Activated naive CD8-positive, alpha-beta T cell treated with anti-CD3 and anti-CD28 coated beads, Interleukin-2, amount 10 ng/mL, durations not matched to agents 7 days and 5 days (primary cell): Measurements from ENCODE around the gene MCAT. TPM values are rescaled to one million over a fixed set of nuclear protein-coding genes. Genes with fewer than 3 reads are reported as not detected.

Source experiments
- ATAC-seq: fragments of 150-1000 bp; cut with Tn5 transposase; one replicate; pipeline ENCODE4 v1.10.0; 2021; ENCODE audit warnings: low read depth, moderate library complexity
- POLR2A ChIA-PET: fragments of 350-600 bp; sonication (Branson Sonifier 250); formaldehyde crosslinking; loops from one replicate; lab custom pipeline; 2021; ENCODE audit warnings: antibody characterized with exemption; lab: Charles Lee
- DNase-seq: peaks from one replicate; pipeline ENCODE4 v3.0.0; 2021
- H3K27ac Mint-ChIP-seq: one replicate; pipeline ENCODE4 v1.8.0; 2022; ENCODE audit warnings: mild to moderate bottlenecking, mixed read lengths
- H3K27me3 Mint-ChIP-seq: one replicate; pipeline ENCODE4 v1.8.0; 2022; ENCODE audit warnings: mild to moderate bottlenecking, moderate library complexity, mixed read lengths
- H3K36me3 Mint-ChIP-seq: one replicate; pipeline ENCODE4 v1.8.0; 2021; ENCODE audit warnings: mild to moderate bottlenecking, mixed read lengths
- H3K4me1 Mint-ChIP-seq: one replicate; pipeline ENCODE4 v1.8.0; 2021; ENCODE audit warnings: mixed read lengths
- H3K4me3 Mint-ChIP-seq: one replicate; pipeline ENCODE4 v1.8.0; 2022; ENCODE audit warnings: mild to moderate bottlenecking, moderate library complexity, mixed read lengths
- H3K9me3 Mint-ChIP-seq: one replicate; pipeline ENCODE4 v1.8.0; 2021; ENCODE audit warnings: mixed read lengths
- total RNA-seq, 2 experiments: library from RNA; stranded (reverse); gene quantifications; one replicate each; pipeline ENCODE4 v1.2.3, GENCODE V29; 2021

MCAT gene
- total RNA-seq, 2 experiments from 2014 or later, result 8.1 to 9.5 TPM

- no peaks in the 10 kb centered on the region for H3K36me3 Mint-ChIP-seq
- H3K27me3 Mint-ChIP-seq, result no peaks in the 10 kb centered on the region
- no peak overlapping the region for H3K4me3 Mint-ChIP-seq
Measured at GRCh38 chr22:43167001-43167589, 23.9 kb upstream of the MCAT start.

DNA sequence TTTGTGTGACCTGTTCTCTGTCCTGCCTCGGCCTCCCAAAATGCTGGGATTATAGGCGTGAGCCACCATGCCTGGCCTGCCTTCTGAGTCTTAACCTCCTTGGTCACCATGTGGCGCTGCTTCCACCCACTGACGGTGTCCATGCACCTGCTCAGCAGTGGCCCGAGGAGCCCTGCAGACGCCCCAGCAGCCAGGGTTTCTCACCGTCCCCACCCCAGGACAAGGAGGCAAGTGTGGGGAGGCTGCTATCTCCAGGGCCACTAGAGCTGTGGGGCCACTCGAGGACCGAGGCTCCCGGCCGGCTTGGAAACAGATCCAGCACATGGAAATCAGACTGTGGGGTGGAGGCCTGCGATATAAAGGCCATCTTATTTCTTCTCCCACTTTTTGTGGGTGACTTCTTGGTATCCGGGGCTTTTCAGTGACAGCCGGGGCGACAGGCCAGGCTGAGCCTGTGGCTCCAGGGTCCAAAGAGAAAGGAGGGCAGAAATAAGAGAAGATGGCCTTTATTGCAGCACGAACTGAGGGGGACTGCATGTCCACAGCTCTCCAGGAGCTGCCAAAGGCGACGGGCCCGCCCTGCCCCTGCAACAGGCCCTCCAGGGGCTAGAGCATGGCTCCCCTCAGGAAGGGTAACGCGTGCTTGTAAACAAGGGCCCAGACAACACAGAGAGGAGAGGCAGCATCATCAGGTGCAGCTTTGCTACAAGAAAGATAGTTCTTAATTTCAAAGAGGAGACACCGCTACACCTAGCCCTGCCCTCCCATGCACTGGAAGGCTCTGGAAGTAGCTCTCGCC is 23.1 kb upstream of the MCAT start:
- Mint-ChIP-seq H3K36me3 (no peaks in the 10 kb centered on the region), H3K4me1 (peaks cover 6% of the 10 kb centered on the region), H3K27me3 (no peaks in the 10 kb centered on the region), H3K9me3 (no peaks in the 10 kb centered on the region), H3K27ac (no peak overlapping the region), H3K4me3 (no peak overlapping the region)
- ATAC-seq (no peak), DNase-seq (no peak)
- POLR2A ChIA-PET, result no interaction called here

More at GRCh38 chr22:43167001-43167589, 23.9 kb upstream of the MCAT start:
- POLR2A ChIA-PET, result no interaction called here
- DNase-seq (no peak), ATAC-seq (no peak)
- Mint-ChIP-seq H3K9me3 (no peaks in the 10 kb centered on the region), H3K27ac (no peak overlapping the region), H3K4me1 (peaks cover 7% of the 10 kb centered on the region)

DNA sequence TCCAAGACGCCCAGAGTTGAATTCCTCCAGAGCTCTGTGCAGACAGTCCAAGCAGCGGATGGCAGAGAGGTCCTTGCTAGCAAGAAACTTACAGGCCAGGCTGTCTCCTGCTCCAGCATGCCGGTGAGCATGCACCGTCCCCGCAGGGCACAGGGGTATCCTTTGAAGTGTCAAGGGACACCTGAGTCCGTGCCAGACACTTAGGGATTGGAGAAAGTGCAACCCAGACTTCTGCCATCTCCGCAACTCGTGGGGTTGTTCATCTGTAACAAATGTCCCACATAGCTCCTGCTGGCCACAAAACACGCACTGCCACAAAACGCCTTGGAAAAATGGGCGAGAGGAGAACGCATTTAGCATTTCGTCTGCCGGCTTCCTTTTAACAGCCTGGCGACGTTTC is 21.4 kb upstream of the MCAT start:
- Mint-ChIP-seq H3K27me3 (no peaks in the 10 kb centered on the region), H3K4me3 (no peak overlapping the region), H3K9me3 (no peaks in the 10 kb centered on the region), H3K27ac (no peak overlapping the region), H3K4me1 (peaks cover 2% of the 10 kb centered on the region), H3K36me3 (no peaks in the 10 kb centered on the region)
- POLR2A ChIA-PET, result no interaction called here
- no peak for DNase-seq
- no peak for ATAC-seq

GRCh38 chr22:43163241-43163795 is 20.1 kb upstream of the MCAT start:
- H3K27ac Mint-ChIP-seq, result no peak overlapping the region
- H3K9me3 Mint-ChIP-seq, result no peaks in the 10 kb centered on the region
- H3K36me3 Mint-ChIP-seq, result no peaks in the 10 kb centered on the region
- DNase-seq (no peak), ATAC-seq (no peak)
- no peak overlapping the region for H3K4me3 Mint-ChIP-seq
- H3K4me1 Mint-ChIP-seq, result peaks cover 2% of the 10 kb centered on the region
- POLR2A ChIA-PET, result no interaction called here
- no peaks in the 10 kb centered on the region for H3K27me3 Mint-ChIP-seq

DNA sequence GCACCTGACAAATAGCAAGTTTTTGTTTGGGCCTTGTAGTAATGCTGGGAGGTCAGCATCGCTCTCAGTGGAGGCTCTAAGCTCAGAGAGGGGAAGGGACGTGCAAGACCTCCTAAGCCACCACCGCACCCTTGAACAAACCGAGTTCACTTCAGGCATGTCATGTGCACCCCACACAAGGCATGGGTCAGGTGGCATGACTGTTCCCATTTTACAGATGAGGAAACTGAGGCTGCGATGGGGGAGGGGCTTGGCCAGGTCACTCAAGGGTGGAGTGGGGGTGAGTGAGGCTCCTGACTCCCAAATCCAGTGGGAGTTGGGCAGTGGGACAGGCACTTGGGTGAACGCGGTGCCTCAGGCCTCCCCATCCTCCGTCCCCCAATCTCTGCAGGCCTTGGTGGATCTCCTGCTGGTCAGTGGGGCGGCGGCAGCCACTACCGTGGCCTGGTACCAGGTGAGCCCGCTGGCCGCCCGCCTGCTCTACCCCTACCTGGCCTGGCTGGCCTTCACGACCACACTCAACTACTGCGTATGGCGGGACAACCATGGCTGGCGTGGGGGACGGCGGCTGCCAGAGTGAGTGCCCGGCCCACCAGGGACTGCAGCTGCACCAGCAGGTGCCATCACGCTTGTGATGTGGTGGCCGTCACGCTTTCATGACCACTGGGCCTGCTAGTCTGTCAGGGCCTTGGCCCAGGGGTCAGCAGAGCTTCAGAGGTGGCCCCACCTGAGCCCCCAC is 19.4 kb upstream of the MCAT start:
- DNase-seq, result no peak
- no peak overlapping the region for H3K27ac Mint-ChIP-seq

DNA sequence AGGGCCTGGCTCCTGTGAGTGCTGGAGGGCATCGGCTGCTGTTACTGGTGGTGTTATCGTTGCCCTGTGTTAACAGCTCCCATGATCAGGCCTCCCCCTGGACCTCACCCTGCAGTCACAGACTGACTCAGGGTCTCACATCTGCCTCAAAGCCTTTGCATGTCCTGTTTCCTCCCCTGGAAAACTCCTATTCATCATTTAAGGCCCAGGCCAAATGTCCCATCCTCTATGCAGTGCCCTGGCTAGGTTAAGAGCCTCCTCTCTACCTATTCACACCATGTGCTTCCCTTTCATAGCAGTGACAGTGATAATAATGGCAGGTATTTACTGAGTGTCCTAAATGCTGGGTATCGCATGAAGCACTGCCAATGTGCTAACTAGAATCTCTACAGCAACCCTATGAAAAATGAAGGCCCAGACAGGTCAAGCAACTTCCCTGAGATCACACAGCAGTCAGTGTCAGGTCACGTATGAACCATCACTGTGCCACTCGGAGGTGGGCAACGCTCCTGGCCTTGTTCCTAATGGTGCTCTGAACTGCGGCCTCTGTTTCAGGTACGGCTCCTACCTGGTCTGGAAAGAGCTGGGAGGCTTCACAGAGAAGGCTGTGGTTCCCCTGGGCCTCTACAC is 17.4 kb upstream of the MCAT start:
- H3K4me3 Mint-ChIP-seq, result no peak overlapping the region
- H3K27me3 Mint-ChIP-seq, result no peaks in the 10 kb centered on the region
- H3K27ac Mint-ChIP-seq, result no peak overlapping the region
- DNase-seq, result no peak
- POLR2A ChIA-PET, result no interaction called here
- H3K9me3 Mint-ChIP-seq, result no peaks in the 10 kb centered on the region
- H3K36me3 Mint-ChIP-seq, result no peaks in the 10 kb centered on the region
- ATAC-seq, result no peak
- peaks cover 2% of the 10 kb centered on the region for H3K4me1 Mint-ChIP-seq

More for the DNA sequence above, 19.4 kb upstream of the MCAT start:
- no peaks in the 10 kb centered on the region for H3K27me3 Mint-ChIP-seq
- H3K9me3 Mint-ChIP-seq, result no peaks in the 10 kb centered on the region
- H3K36me3 Mint-ChIP-seq, result no peaks in the 10 kb centered on the region
- no peak for ATAC-seq
- no peak overlapping the region for H3K4me3 Mint-ChIP-seq
- POLR2A ChIA-PET, result no interaction called here
- peaks cover 2% of the 10 kb centered on the region for H3K4me1 Mint-ChIP-seq

- no peak for ATAC-seq
- H3K9me3 Mint-ChIP-seq, result no peaks in the 10 kb centered on the region
Measured at GRCh38 chr22:43159484-43160178, 16.4 kb upstream of the MCAT start.

GRCh38 chr22:43158778-43159483 is 15.7 kb upstream of the MCAT start:
- DNase-seq (no peak), ATAC-seq (no peak)
- peaks cover under 1% of the 10 kb centered on the region for H3K4me1 Mint-ChIP-seq
- H3K27me3 Mint-ChIP-seq, result no peaks in the 10 kb centered on the region
- H3K9me3 Mint-ChIP-seq, result no peaks in the 10 kb centered on the region
- no peaks in the 10 kb centered on the region for H3K36me3 Mint-ChIP-seq
- POLR2A ChIA-PET, result interaction anchor here (0.6 kb wide), 1 partner anchor 9 kb away, joined by 3 read pairs; no protein-coding TSS in a partner anchor
- H3K4me3 Mint-ChIP-seq, result no peak overlapping the region
- no peak overlapping the region for H3K27ac Mint-ChIP-seq

More at GRCh38 chr22:43159484-43160178, 16.4 kb upstream of the MCAT start:
- Mint-ChIP-seq H3K4me1 (peaks cover 2% of the 10 kb centered on the region), H3K36me3 (no peaks in the 10 kb centered on the region), H3K4me3 (no peak overlapping the region), H3K27ac (no peak overlapping the region), H3K27me3 (no peaks in the 10 kb centered on the region)
- POLR2A ChIA-PET, result no interaction called here
- no peak for DNase-seq

DNA sequence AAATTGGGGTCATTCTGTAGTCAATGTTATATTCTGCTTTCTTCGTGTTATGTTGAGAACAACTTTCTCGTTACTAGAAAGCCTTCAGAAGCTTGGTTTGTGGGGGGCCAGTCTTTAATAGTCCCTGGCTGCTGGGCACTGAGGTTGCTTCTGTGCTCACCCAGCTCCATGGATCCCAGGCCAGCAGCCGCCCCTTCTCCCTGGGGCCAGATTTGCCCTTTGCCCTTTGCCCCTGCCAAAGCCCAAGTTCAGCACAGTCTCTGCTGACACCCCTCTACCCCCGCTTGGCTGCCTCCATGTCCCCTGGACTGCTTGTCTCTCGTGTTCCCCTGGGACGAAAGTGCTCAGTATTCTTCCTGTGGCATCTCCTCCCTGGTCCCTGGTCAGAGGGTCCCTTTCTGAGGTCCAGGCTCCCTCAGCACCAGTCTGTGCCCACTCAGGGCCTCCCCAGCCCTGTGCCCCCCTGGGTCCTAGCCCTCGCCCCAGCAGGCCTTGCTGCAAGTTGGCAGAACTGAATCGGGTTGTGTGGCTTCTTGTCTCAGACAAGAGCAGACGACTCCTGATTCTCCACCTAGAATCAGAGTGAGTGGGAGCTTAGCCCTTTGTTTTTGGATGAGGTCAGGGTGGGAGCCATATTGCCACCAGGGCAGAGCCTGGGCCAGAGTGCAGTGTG is 14.8 kb upstream of the MCAT start:
- Mint-ChIP-seq H3K27ac (no peak overlapping the region), H3K4me3 (no peak overlapping the region), H3K9me3 (no peaks in the 10 kb centered on the region), H3K27me3 (no peaks in the 10 kb centered on the region), H3K4me1 (peaks cover under 1% of the 10 kb centered on the region), H3K36me3 (no peaks in the 10 kb centered on the region)
- POLR2A ChIA-PET, result interaction anchor here (0.6 kb wide), 1 partner anchor 8 kb away, joined by 3 read pairs; no protein-coding TSS in a partner anchor
- ATAC-seq, result no peak
- DNase-seq, result no peak

DNA sequence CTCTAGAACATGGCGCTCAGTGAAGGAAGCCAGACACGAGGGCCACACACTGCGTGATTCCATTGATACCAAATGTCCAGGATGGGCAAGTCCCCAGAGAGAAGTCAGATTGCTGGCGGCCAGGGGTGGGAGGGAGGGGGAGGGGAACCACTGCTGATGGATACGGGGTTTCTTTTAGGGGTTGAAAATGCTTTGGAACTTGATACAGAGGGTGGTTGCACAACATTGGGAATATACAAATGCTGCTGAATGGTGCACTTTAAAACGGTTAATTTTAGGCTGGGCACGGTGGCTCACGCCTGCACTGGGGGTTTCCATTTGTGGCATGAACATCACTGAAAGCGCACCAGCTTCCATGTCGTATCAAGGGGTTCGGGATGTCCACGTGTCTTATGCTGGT is 13.2 kb upstream of the MCAT start:
- DNase-seq (no peak), ATAC-seq (no peak)
- Mint-ChIP-seq H3K4me3 (no peak overlapping the region), H3K27ac (no peak overlapping the region), H3K27me3 (no peaks in the 10 kb centered on the region), H3K9me3 (no peaks in the 10 kb centered on the region), H3K4me1 (peaks cover 2% of the 10 kb centered on the region), H3K36me3 (no peaks in the 10 kb centered on the region)
- POLR2A ChIA-PET, result no interaction called here

DNA sequence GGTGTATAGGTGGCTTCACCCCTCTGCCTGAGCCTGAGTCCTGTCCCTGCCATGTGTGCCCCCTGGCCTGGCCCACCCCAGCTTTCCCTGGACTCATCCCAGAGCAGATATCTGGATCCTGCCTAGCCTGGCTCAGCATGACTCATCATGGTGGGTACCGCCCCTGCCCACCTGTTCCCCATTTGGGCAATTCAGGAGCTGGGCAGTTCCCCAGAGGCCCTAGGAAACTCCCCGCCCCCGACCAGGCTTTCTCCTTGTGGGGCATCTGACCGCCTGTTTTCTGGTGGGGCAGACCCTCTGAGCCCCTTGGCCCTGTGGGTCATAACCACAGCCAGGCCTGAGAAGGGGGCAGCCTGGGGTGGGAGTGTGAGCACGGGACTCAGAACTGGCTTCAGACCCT is 12.6 kb upstream of the MCAT start:
- no peak overlapping the region for H3K27ac Mint-ChIP-seq
- DNase-seq (no peak), ATAC-seq (no peak)
- no peaks in the 10 kb centered on the region for H3K9me3 Mint-ChIP-seq
- H3K36me3 Mint-ChIP-seq, result no peaks in the 10 kb centered on the region
- no peaks in the 10 kb centered on the region for H3K27me3 Mint-ChIP-seq
- POLR2A ChIA-PET, result interaction anchor here (0.6 kb wide), 1 partner anchor 35 kb away, joined by 3 read pairs; no protein-coding TSS in a partner anchor
- no peak overlapping the region for H3K4me3 Mint-ChIP-seq
- peaks cover 6% of the 10 kb centered on the region for H3K4me1 Mint-ChIP-seq
